Osteoblast (primary cell): ENCODE results near the gene TUT1. TPM values are rescaled to one million over a fixed set of nuclear protein-coding genes. Genes with fewer than 3 reads are reported as not detected.

Experiments
- DNase-seq: peaks from one replicate; pipeline ENCODE4 v3.0.0; 2011; ENCODE audit warnings: low spot score, mixed read lengths; ENCODE audit not compliant: insufficient read length; ENCODE audit errors: missing footprints
- H2AFZ ChIP-seq: 2 replicates; pipeline ENCODE4 v1.6.0; 2011; ENCODE audit warnings: mild to moderate bottlenecking, low read length
- H3K27ac ChIP-seq: 2 replicates; pipeline ENCODE4 v1.5.1; 2011; ENCODE audit warnings: mild to moderate bottlenecking, low read depth, low read length, moderate library complexity
- H3K27me3 ChIP-seq: 2 replicates; pipeline ENCODE4 v1.6.0; 2012; ENCODE audit warnings: mild to moderate bottlenecking, control low read depth, inconsistent platforms, low read length, moderate library complexity; ENCODE audit not compliant: insufficient read depth
- H3K36me3 ChIP-seq: 2 replicates; pipeline ENCODE4 v1.5.1; 2011; ENCODE audit warnings: mild to moderate bottlenecking, low read length, control low read depth, moderate library complexity; ENCODE audit not compliant: insufficient read depth
- H3K4me1 ChIP-seq: 2 replicates; pipeline ENCODE4 v1.5.1; 2011; ENCODE audit warnings: mild to moderate bottlenecking, low read length, control low read depth, moderate library complexity; ENCODE audit not compliant: insufficient read depth
- H3K4me2 ChIP-seq: 2 replicates; pipeline ENCODE4 v1.6.0; 2011; ENCODE audit warnings: mild to moderate bottlenecking, low read length; ENCODE audit not compliant: insufficient read depth
- H3K4me3 ChIP-seq: fragments of 200-600 bp; sonication (generic); 3 replicates; pipeline ENCODE4 v1.5.1; 2012; ENCODE audit warnings: mild to moderate bottlenecking, low read length, inconsistent platforms; ENCODE audit not compliant: insufficient read depth
- H3K79me2 ChIP-seq: 2 replicates; pipeline ENCODE4 v1.6.0; 2012; ENCODE audit warnings: mild to moderate bottlenecking, low read length, control low read depth, inconsistent platforms; ENCODE audit not compliant: insufficient read depth
- H3K9me3 ChIP-seq: 2 replicates; pipeline ENCODE4 v1.5.1; 2011; ENCODE audit warnings: low read depth, low read length, control low read depth
- H4K20me1 ChIP-seq: 2 replicates; pipeline ENCODE4 v1.6.0; 2012; ENCODE audit warnings: mild to moderate bottlenecking, low read length, control low read depth; ENCODE audit not compliant: insufficient read depth
- CTCF ChIP-seq: IDR thresholded peaks from 2 replicates; pipeline ENCODE4 v1.5.1; 2011; ENCODE audit warnings: mild to moderate bottlenecking, low read depth, low read length, moderate library complexity; ENCODE audit errors: extremely low read depth
- total RNA-seq: library from RNA; depleted of rRNA; stranded (reverse); fragments of >200 nt; gene quantifications from 2 replicates; pipeline ENCODE4 v1.2.3, GENCODE V29; 2012

The TUT1 gene
- total RNA-seq, 1 donor: 7.6 TPM

- peak overlapping the region; percentile 59 for H2AFZ ChIP-seq
- peak overlapping the region; percentile 96 for H3K4me3 ChIP-seq
- peaks cover 57% of the 10 kb centered on the region for H3K36me3 ChIP-seq
- peaks cover 27% of the 10 kb centered on the region for H4K20me1 ChIP-seq
- TF ChIP-seq CTCF: no peak
- H3K4me2 ChIP-seq: peak overlapping the region; percentile 96
- H3K79me2 ChIP-seq: peaks cover 43% of the 10 kb centered on the region
- peak; percentile 89 for DNase-seq
- H3K27ac ChIP-seq: peak overlapping the region; percentile 83
- H3K4me1 ChIP-seq: peaks cover 27% of the 10 kb centered on the region
- H3K27me3 ChIP-seq: no peaks in the 10 kb centered on the region
- no peaks in the 10 kb centered on the region for H3K9me3 ChIP-seq
Observed at GRCh38 chr11:62601122-62601371, 9.7 kb upstream of the TUT1 start.

- no peak for TF ChIP-seq CTCF
- peak; percentile 50 for DNase-seq
- Histone ChIP-seq H3K4me2 (peak overlapping the region; percentile 96), H3K79me2 (peaks cover 43% of the 10 kb centered on the region), H3K27ac (peak overlapping the region; percentile 83), H2AFZ (peak overlapping the region; percentile 49), H3K9me3 (no peaks in the 10 kb centered on the region), H3K4me1 (peaks cover 27% of the 10 kb centered on the region), H3K36me3 (peaks cover 57% of the 10 kb centered on the region), H3K27me3 (no peaks in the 10 kb centered on the region), H3K4me3 (peak overlapping the region; percentile 96), H4K20me1 (peaks cover 27% of the 10 kb centered on the region)
Observed at GRCh38 chr11:62600367-62601121, 9.2 kb upstream of the TUT1 start.

- Histone ChIP-seq H3K4me3 (peak overlapping the region; percentile 96), H3K4me2 (peak overlapping the region; percentile 96), H3K4me1 (peaks cover 27% of the 10 kb centered on the region), H3K27ac (peak overlapping the region; percentile 83), H3K9me3 (no peaks in the 10 kb centered on the region), H4K20me1 (peaks cover 27% of the 10 kb centered on the region), H3K79me2 (peaks cover 43% of the 10 kb centered on the region), H2AFZ (no peak overlapping the region), H3K27me3 (no peaks in the 10 kb centered on the region), H3K36me3 (peaks cover 58% of the 10 kb centered on the region)
- DNase-seq: peak; percentile 80
- no peak for TF ChIP-seq CTCF
Observed at GRCh38 chr11:62599901-62600300, 8.6 kb upstream of the TUT1 start.

GRCh38 chr11:62599069-62599696, 7.9 kb upstream of the TUT1 start:
- Histone ChIP-seq H3K27ac (peak overlapping the region; percentile 13), H3K36me3 (peaks cover 62% of the 10 kb centered on the region), H3K79me2 (peaks cover 43% of the 10 kb centered on the region), H2AFZ (no peak overlapping the region), H4K20me1 (peaks cover 27% of the 10 kb centered on the region), H3K4me1 (peaks cover 27% of the 10 kb centered on the region), H3K27me3 (no peaks in the 10 kb centered on the region), H3K4me3 (peak overlapping the region; percentile 44), H3K9me3 (no peaks in the 10 kb centered on the region), H3K4me2 (peak overlapping the region; percentile 96)
- peak; percentile 100 for DNase-seq
- TF ChIP-seq CTCF: no peak
